SK-N-SH treated with all-trans-retinoic acid at 6 μM for 48 hours (cell line): Measurements from ENCODE around the gene HAP1.

ENCODE experiments used
- ATAC-seq: fragments of 200-7000 bp; cut with Tn5 transposase; 3 replicates; pipeline ENCODE4 v1.9.1; 2020; ENCODE audit warnings: mild to moderate bottlenecking, moderate library complexity
- ARNTL ChIP-seq: fragments of 450-650 bp; formaldehyde crosslinking; IDR thresholded peaks from 2 replicates; pipeline ENCODE4 v1.5.0; 2020; ENCODE audit warnings: low read depth, mild to moderate bottlenecking, moderate library complexity, borderline replicate concordance
- BACH2 ChIP-seq: fragments of 250-450 bp; sonication (Bioruptor Pico); IDR thresholded peaks from 2 replicates; pipeline ENCODE4 v1.9.0; 2021; ENCODE audit warnings: mild to moderate bottlenecking, borderline replicate concordance
- CREB5 ChIP-seq: fragments of 250-450 bp; sonication (Bioruptor Pico); IDR thresholded peaks from 2 replicates; pipeline ENCODE4 v1.5.1; 2020; ENCODE audit warnings: low read depth, mild to moderate bottlenecking, moderate library complexity
- CSDC2 ChIP-seq: fragments of 250-450 bp; sonication (Bioruptor Pico); IDR thresholded peaks from 2 replicates; pipeline ENCODE4 v1.5.0; 2020; ENCODE audit warnings: mild to moderate bottlenecking, moderate library complexity
- CSRNP3 ChIP-seq: fragments of 250-450 bp; sonication (Bioruptor Pico); IDR thresholded peaks from 2 replicates; pipeline ENCODE4 v1.5.1; 2021; ENCODE audit warnings: mild to moderate bottlenecking, moderate library complexity
- ESRRG ChIP-seq: fragments of 250-450 bp; sonication (Bioruptor Pico); IDR thresholded peaks from 2 replicates; pipeline ENCODE4 v1.6.1; 2021; ENCODE audit warnings: mild to moderate bottlenecking
- GLIS3 ChIP-seq: fragments of 250-450 bp; sonication (Bioruptor Pico); IDR thresholded peaks from 2 replicates; pipeline ENCODE4 v1.5.0; 2020; ENCODE audit warnings: mild to moderate bottlenecking, moderate library complexity
- ISL1 ChIP-seq: fragments of 250-450 bp; sonication (Bioruptor Pico); IDR thresholded peaks from 2 replicates; pipeline ENCODE4 v2.1.2; 2022; ENCODE audit warnings: mild to moderate bottlenecking, moderate library complexity
- OSR1 ChIP-seq: fragments of 250-450 bp; sonication (Bioruptor Pico); IDR thresholded peaks from 2 replicates; pipeline ENCODE4 v1.8.0; 2022; ENCODE audit warnings: moderate library complexity, mild to moderate bottlenecking, inconsistent platforms
- PATZ1 ChIP-seq: fragments of 250-450 bp; sonication (Bioruptor Pico); IDR thresholded peaks from 2 replicates; pipeline ENCODE4 v1.8.0; 2020; ENCODE audit warnings: mild to moderate bottlenecking, moderate library complexity, borderline replicate concordance
- POU6F1 ChIP-seq: fragments of 250-450 bp; sonication (Bioruptor Pico); IDR thresholded peaks from 2 replicates; pipeline ENCODE4 v1.8.0; 2021; ENCODE audit warnings: low read depth, mild to moderate bottlenecking, moderate library complexity, borderline replicate concordance
- SNAI2 ChIP-seq: fragments of 250-450 bp; sonication (Bioruptor Pico); IDR thresholded peaks from 2 replicates; pipeline ENCODE4 v1.5.0; 2020; ENCODE audit warnings: mild to moderate bottlenecking, moderate library complexity
- TCF4 ChIP-seq: fragments of 250-450 bp; sonication (Bioruptor Pico); IDR thresholded peaks from 2 replicates; pipeline ENCODE4 v1.8.0; 2021; ENCODE audit warnings: mild to moderate bottlenecking, moderate library complexity, borderline replicate concordance
- TOX ChIP-seq: fragments of 250-450 bp; sonication (Bioruptor Pico); IDR thresholded peaks from 2 replicates; pipeline ENCODE4 v1.8.0; 2021; ENCODE audit warnings: mild to moderate bottlenecking, moderate library complexity, borderline replicate concordance
- TSHZ2 ChIP-seq: fragments of 250-450 bp; sonication (Bioruptor Pico); IDR thresholded peaks from 2 replicates; pipeline ENCODE4 v1.5.0; 2020; ENCODE audit warnings: mild to moderate bottlenecking, moderate library complexity
- ZC3H10 ChIP-seq: fragments of 250-450 bp; sonication (Bioruptor Pico); IDR thresholded peaks from 2 replicates; pipeline ENCODE4 v1.5.1; 2021; ENCODE audit warnings: mild to moderate bottlenecking, moderate library complexity
- ZFP3 ChIP-seq: fragments of 250-450 bp; sonication (Bioruptor Pico); IDR thresholded peaks from 2 replicates; pipeline ENCODE4 v1.5.0; 2020; ENCODE audit warnings: mild to moderate bottlenecking, moderate library complexity
- ZFP30 ChIP-seq: fragments of 450-650 bp; formaldehyde crosslinking; IDR thresholded peaks from 2 replicates; pipeline ENCODE4 v1.5.0; 2022; ENCODE audit warnings: mild to moderate bottlenecking, moderate library complexity
- ZNF565 ChIP-seq: fragments of 450-650 bp; formaldehyde crosslinking; conservative IDR thresholded peaks from 2 replicates; pipeline ENCODE4 v1.5.0; 2020; ENCODE audit warnings: low read depth, mild to moderate bottlenecking, moderate library complexity
- ZNF70 ChIP-seq: fragments of 450-650 bp; formaldehyde crosslinking; IDR thresholded peaks from 2 replicates; pipeline ENCODE4 v1.5.0; 2020; ENCODE audit warnings: mild to moderate bottlenecking, moderate library complexity
- ZNF8 ChIP-seq: fragments of 450-650 bp; formaldehyde crosslinking; IDR thresholded peaks from 2 replicates; pipeline ENCODE4 v1.5.0; 2020; ENCODE audit warnings: mild to moderate bottlenecking, moderate library complexity

The HAP1 gene

GRCh38 chr17:41748275-41748674 is 13.8 kb upstream of the HAP1 start:
- ATAC-seq: no peak
- TF ChIP-seq ESRRG (CRISPR knock-in tag): no peak
- TF ChIP-seq CSDC2: no peak
- TF ChIP-seq ZNF565: no peak
- no peak for TF ChIP-seq BACH2 (CRISPR knock-in tag)
- TF ChIP-seq TCF4: no peak
- TF ChIP-seq ZFP30 (CRISPR knock-in tag): no peak
- TF ChIP-seq GLIS3 (CRISPR knock-in tag): no peak
- TF ChIP-seq ARNTL (CRISPR knock-in tag): no peak
- no peak for TF ChIP-seq TSHZ2 (CRISPR knock-in tag)
- TF ChIP-seq ZC3H10 (CRISPR knock-in tag): no peak
- TF ChIP-seq PATZ1 (CRISPR knock-in tag): no peak
- TF ChIP-seq CREB5: no peak
- no peak for TF ChIP-seq OSR1
- TF ChIP-seq ZNF70: no peak
- no peak for TF ChIP-seq ZNF8 (CRISPR knock-in tag)
- TF ChIP-seq TOX: no peak

GRCh38 chr17:41741709-41742108 is 7.3 kb upstream of the HAP1 start:
- TF ChIP-seq ZC3H10 (CRISPR knock-in tag) (no peak), ISL1 (CRISPR knock-in tag) (no peak), TOX (no peak), PATZ1 (CRISPR knock-in tag) (no peak), ZNF565 (no peak), ESRRG (CRISPR knock-in tag) (no peak), SNAI2 (CRISPR knock-in tag) (no peak), CSDC2 (no peak), GLIS3 (CRISPR knock-in tag) (no peak), CSRNP3 (CRISPR knock-in tag) (no peak), ZNF8 (CRISPR knock-in tag) (no peak), CREB5 (no peak), ZFP3 (CRISPR knock-in tag) (no peak)
- no peak for ATAC-seq

GRCh38 chr17:41740506-41740905 is 6.1 kb upstream of the HAP1 start:
- TF ChIP-seq POU6F1 (CRISPR knock-in tag): no peak
- ATAC-seq: no peak
